ENCODE results near the gene KREMEN1. TPM values are rescaled to one million over a fixed set of nuclear protein-coding genes. Genes with fewer than 3 reads are reported as not detected.

Gene KREMEN1
- polyA plus RNA-seq, 1 of the 3 experiments (the other 2 are of a cell fraction), result 10.0 TPM

GRCh38 chr22:29190051-29190450, 117.2 kb downstream of the KREMEN1 start:
- Histone ChIP-seq H3K4me2 (no peak overlapping the region), H3K27ac (ENCODE audit: low read depth in 2 of 2, low read length in 1 of 2) (no peak overlapping the region), H3K36me3 (replicated peaks in 1 of 2; ENCODE audit: control insufficient read depth in 1 of 2, insufficient read depth in 2 of 2, low read length in 1 of 2) (no peaks in the 10 kb centered on the region), H3K4me1 (ENCODE audit: control insufficient read depth in 1 of 2, insufficient read depth in 2 of 2, low read depth in 1 of 2, low read length in 1 of 2) (no peaks in the 10 kb centered on the region; a peak in 1 of 4 replicates), H3K9me3 (no peaks in the 10 kb centered on the region), H3K4me3 (ENCODE audit: low read depth in 2 of 2, low read length in 1 of 2) (no peak overlapping the region), H3F3A (replicated peaks; ENCODE audit: insufficient read depth) (no peaks in the 10 kb centered on the region), H4K20me1 (ENCODE audit: insufficient read depth) (no peaks in the 10 kb centered on the region), H3K79me2 (ENCODE audit: insufficient read depth) (no peaks in the 10 kb centered on the region), H3K9me2 (no peaks in the 10 kb centered on the region), H3K9ac (no peak overlapping the region), H3K27me3 (ENCODE audit: insufficient read depth) (no peaks in the 10 kb centered on the region), H2AFZ (ENCODE audit: low read depth) (no peak overlapping the region)
- no peak for DNase-seq
- 72% methylated on average over 7 of the region's 8 CpGs for WGBS (ENCODE audit: low lambda C conversion rate)
- CTCF ChIA-PET, result interaction anchor here (0.7 to 1.4 kb wide), 3 partner anchors 14 to 55 kb away, joined by 3 to 5 read pairs (median 4); no protein-coding TSS in a partner anchor
- POLR2A ChIA-PET, result interaction anchor here (0.8 kb wide), 1 partner anchor 29 kb away, joined by 3 read pairs; no protein-coding TSS in a partner anchor
- TF ChIP-seq, protein P1, sequence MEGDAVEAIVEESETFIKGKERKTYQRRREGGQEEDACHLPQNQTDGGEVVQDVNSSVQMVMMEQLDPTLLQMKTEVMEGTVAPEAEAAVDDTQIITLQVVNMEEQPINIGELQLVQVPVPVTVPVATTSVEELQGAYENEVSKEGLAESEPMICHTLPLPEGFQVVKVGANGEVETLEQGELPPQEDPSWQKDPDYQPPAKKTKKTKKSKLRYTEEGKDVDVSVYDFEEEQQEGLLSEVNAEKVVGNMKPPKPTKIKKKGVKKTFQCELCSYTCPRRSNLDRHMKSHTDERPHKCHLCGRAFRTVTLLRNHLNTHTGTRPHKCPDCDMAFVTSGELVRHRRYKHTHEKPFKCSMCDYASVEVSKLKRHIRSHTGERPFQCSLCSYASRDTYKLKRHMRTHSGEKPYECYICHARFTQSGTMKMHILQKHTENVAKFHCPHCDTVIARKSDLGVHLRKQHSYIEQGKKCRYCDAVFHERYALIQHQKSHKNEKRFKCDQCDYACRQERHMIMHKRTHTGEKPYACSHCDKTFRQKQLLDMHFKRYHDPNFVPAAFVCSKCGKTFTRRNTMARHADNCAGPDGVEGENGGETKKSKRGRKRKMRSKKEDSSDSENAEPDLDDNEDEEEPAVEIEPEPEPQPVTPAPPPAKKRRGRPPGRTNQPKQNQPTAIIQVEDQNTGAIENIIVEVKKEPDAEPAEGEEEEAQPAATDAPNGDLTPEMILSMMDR (IDR thresholded peaks at IDR 0.05), result no peak

- no peak overlapping the region for H3K4me3 ChIP-seq (ENCODE audit: low read depth in 2 of 2, low read length in 1 of 2)
- no peak overlapping the region for H2AFZ ChIP-seq (ENCODE audit: low read depth)
- no peaks in the 10 kb centered on the region for H4K20me1 ChIP-seq (ENCODE audit: insufficient read depth)
- 92% methylated on average over 10 of the region's 10 CpGs for WGBS (ENCODE audit: low lambda C conversion rate)
- CTCF ChIA-PET, result interaction anchor here (0.7 to 1.4 kb wide), 2 partner anchors 13 to 36 kb away, joined by 3 to 4 read pairs; no protein-coding TSS in a partner anchor
- DNase-seq, result no peak
- H3F3A ChIP-seq (replicated peaks; ENCODE audit: insufficient read depth), result no peaks in the 10 kb centered on the region
- no peaks in the 10 kb centered on the region for H3K36me3 ChIP-seq (replicated peaks in 1 of 2; ENCODE audit: control insufficient read depth in 1 of 2, insufficient read depth in 2 of 2, low read length in 1 of 2)
- H3K9me2 ChIP-seq, result no peaks in the 10 kb centered on the region
- TF ChIP-seq, protein P2, sequence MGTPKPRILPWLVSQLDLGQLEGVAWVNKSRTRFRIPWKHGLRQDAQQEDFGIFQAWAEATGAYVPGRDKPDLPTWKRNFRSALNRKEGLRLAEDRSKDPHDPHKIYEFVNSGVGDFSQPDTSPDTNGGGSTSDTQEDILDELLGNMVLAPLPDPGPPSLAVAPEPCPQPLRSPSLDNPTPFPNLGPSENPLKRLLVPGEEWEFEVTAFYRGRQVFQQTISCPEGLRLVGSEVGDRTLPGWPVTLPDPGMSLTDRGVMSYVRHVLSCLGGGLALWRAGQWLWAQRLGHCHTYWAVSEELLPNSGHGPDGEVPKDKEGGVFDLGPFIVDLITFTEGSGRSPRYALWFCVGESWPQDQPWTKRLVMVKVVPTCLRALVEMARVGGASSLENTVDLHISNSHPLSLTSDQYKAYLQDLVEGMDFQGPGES (IDR thresholded peaks at IDR 0.05; ENCODE audit: low read depth, low read length), result no peak
- H3K27ac ChIP-seq (ENCODE audit: low read depth in 2 of 2, low read length in 1 of 2), result no peak overlapping the region
- POLR2A ChIA-PET, result no interaction called here
- H3K4me2 ChIP-seq, result no peak overlapping the region
- no peak overlapping the region for H3K9ac ChIP-seq
- no peaks in the 10 kb centered on the region for H3K9me3 ChIP-seq
- no peaks in the 10 kb centered on the region for H3K79me2 ChIP-seq (ENCODE audit: insufficient read depth)
- H3K27me3 ChIP-seq (ENCODE audit: insufficient read depth), result no peaks in the 10 kb centered on the region
- peaks cover 0 to 7% of the 10 kb centered on the region in 2 experiments; a peak in 1 of 4 replicates for H3K4me1 ChIP-seq (ENCODE audit: control insufficient read depth in 1 of 2, insufficient read depth in 2 of 2, low read depth in 1 of 2, low read length in 1 of 2)
These were observed 118.1 kb downstream of the KREMEN1 start for GRCh38 chr22:29190918-29191317.

DNA sequence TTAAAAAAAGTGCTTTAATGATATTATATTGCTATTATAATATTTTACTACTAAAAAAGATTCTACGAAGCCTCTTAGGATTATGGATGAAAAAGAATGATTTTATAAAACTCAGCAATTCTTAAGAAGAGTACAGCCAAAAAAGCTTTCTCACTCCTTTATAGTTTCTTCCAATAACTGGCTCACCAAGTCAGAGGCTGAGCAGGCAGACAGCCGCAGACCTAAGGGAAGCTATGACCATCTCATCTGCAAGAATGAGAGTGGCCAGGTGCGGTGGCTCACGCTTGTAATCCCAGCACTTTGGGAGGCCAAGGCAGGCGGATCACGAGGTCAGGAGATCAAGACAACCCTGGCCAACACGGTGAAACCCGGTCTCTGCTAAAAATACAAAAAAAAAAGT, 120.2 kb downstream of the KREMEN1 start:
- no peak overlapping the region for H3K27ac ChIP-seq (ENCODE audit: low read depth in 2 of 2, low read length in 1 of 2)
- H3K4me2 ChIP-seq, result no peak overlapping the region
- no peak overlapping the region for H3K9ac ChIP-seq
- H3K36me3 ChIP-seq (replicated peaks in 1 of 2; ENCODE audit: control insufficient read depth in 1 of 2, insufficient read depth in 2 of 2, low read length in 1 of 2), result no peaks in the 10 kb centered on the region
- no peak for DNase-seq
- H3K9me2 ChIP-seq, result no peaks in the 10 kb centered on the region
- no peak overlapping the region for H2AFZ ChIP-seq (ENCODE audit: low read depth)
- no peaks in the 10 kb centered on the region for H3K79me2 ChIP-seq (ENCODE audit: insufficient read depth)
- peaks cover 2% of the 10 kb centered on the region for H3F3A ChIP-seq (replicated peaks; ENCODE audit: insufficient read depth)
- no peaks in the 10 kb centered on the region for H4K20me1 ChIP-seq (ENCODE audit: insufficient read depth)
- WGBS (ENCODE audit: low lambda C conversion rate), result 73% methylated on average over 8 of the region's 8 CpGs
- ChIA-PET POLR2A (no interaction called here), CTCF (interaction anchor here (1.4 to 1.5 kb wide), 3 partner anchors 10 to 53 kb away, joined by 3 to 4 read pairs (median 4); no protein-coding TSS in a partner anchor)
- no peaks in the 10 kb centered on the region for H3K27me3 ChIP-seq (ENCODE audit: insufficient read depth)
- no peaks in the 10 kb centered on the region for H3K9me3 ChIP-seq
- TF ChIP-seq, protein P3, sequence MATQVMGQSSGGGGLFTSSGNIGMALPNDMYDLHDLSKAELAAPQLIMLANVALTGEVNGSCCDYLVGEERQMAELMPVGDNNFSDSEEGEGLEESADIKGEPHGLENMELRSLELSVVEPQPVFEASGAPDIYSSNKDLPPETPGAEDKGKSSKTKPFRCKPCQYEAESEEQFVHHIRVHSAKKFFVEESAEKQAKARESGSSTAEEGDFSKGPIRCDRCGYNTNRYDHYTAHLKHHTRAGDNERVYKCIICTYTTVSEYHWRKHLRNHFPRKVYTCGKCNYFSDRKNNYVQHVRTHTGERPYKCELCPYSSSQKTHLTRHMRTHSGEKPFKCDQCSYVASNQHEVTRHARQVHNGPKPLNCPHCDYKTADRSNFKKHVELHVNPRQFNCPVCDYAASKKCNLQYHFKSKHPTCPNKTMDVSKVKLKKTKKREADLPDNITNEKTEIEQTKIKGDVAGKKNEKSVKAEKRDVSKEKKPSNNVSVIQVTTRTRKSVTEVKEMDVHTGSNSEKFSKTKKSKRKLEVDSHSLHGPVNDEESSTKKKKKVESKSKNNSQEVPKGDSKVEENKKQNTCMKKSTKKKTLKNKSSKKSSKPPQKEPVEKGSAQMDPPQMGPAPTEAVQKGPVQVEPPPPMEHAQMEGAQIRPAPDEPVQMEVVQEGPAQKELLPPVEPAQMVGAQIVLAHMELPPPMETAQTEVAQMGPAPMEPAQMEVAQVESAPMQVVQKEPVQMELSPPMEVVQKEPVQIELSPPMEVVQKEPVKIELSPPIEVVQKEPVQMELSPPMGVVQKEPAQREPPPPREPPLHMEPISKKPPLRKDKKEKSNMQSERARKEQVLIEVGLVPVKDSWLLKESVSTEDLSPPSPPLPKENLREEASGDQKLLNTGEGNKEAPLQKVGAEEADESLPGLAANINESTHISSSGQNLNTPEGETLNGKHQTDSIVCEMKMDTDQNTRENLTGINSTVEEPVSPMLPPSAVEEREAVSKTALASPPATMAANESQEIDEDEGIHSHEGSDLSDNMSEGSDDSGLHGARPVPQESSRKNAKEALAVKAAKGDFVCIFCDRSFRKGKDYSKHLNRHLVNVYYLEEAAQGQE (IDR thresholded peaks at IDR 0.05; ENCODE audit: low read depth, low read length), result no peak
- TF ChIP-seq, protein P4, sequence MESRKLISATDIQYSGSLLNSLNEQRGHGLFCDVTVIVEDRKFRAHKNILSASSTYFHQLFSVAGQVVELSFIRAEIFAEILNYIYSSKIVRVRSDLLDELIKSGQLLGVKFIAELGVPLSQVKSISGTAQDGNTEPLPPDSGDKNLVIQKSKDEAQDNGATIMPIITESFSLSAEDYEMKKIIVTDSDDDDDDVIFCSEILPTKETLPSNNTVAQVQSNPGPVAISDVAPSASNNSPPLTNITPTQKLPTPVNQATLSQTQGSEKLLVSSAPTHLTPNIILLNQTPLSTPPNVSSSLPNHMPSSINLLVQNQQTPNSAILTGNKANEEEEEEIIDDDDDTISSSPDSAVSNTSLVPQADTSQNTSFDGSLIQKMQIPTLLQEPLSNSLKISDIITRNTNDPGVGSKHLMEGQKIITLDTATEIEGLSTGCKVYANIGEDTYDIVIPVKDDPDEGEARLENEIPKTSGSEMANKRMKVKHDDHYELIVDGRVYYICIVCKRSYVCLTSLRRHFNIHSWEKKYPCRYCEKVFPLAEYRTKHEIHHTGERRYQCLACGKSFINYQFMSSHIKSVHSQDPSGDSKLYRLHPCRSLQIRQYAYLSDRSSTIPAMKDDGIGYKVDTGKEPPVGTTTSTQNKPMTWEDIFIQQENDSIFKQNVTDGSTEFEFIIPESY (IDR thresholded peaks at IDR 0.05; ENCODE audit: borderline replicate concordance, low read depth), result no peak
- TF ChIP-seq JUND (IDR thresholded peaks at IDR 0.05) (no peak), YY1 (IDR thresholded peaks at IDR 0.05; ENCODE audit: low read depth) (no peak)
- no peak overlapping the region for H3K4me3 ChIP-seq (ENCODE audit: low read depth in 2 of 2, low read length in 1 of 2)
- H3K4me1 ChIP-seq (ENCODE audit: control insufficient read depth in 1 of 2, insufficient read depth in 2 of 2, low read depth in 1 of 2, low read length in 1 of 2), result peaks cover 0 to 9% of the 10 kb centered on the region in 2 experiments; a peak in 1 of 4 replicates
